Measurements from ENCODE around the gene NR6A1.

Gene NR6A1

DNA sequence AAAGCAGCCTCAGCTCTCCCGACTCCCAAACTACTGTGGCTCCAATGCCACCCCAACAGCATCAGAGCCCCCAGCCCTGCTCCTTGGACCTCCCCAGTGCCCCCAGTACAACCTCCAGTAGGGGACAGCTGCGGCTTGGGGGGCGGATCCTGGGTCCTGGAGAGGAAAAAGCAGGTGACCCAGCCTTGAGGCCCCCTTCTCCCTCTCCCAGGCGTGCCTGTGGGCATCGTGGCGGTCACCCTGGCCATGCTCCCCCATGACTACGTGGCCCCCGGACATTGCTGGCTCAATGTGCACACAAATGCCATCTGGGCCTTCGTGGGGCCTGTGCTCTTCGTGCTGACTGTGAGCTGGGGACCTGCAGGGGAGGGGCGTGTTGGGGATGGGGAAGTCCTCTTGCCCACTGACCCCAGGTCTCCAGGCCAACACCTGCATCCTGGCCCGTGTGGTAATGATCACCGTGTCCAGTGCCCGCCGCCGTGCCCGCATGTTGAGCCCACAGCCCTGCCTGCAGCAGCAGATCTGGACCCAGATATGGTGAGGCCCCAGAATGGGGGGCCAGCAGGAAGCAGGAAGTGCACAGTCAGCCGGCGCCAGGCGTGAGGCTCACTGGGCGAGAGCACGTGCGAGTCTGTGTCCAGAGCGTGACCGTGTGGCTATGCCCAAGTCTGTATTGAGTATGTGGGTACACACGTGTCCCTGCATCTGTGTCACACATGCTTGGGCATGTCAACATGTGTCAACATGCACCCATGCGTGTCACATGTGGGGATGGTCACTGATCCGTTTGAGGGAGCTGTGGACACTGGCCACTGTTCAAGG is 301.9 kb downstream of the NR6A1 start:
- Histone ChIP-seq H3K27ac (replicated peaks; ENCODE audit: low read length) (no peak overlapping the region), H2BK12ac (ENCODE audit: low read length) (peak overlapping the region; percentile 41), H4K91ac (ENCODE audit: low read depth, low read length, poor library complexity) (no peak overlapping the region), H3K4me1 (ENCODE audit: control insufficient read depth in 2 of 2, insufficient read depth in 1 of 2, low read depth in 1 of 2, low read length in 2 of 2) (peaks cover 0 to 4% of the 10 kb centered on the region in 2 donors), H2BK15ac (ENCODE audit: low read length) (peak overlapping the region; percentile 89), H2AK5ac (ENCODE audit: low read depth, low read length) (peak overlapping the region; percentile 97), H2AFZ (ENCODE audit: low read length) (no peak overlapping the region), H3K27me3 (ENCODE audit: control insufficient read depth in 3 of 3, insufficient read depth in 3 of 3, low read depth in 1 of 3, low read length in 3 of 3) (peaks cover 0 to 65% (median 3%) of the 10 kb centered on the region in 3 experiments), H3K14ac (ENCODE audit: low read length) (peak overlapping the region; percentile 97), H3K23ac (ENCODE audit: low read depth, low read length, poor library complexity) (peak overlapping the region; percentile 1), H3K18ac (ENCODE audit: low read length) (peak overlapping the region; percentile 5), H3K9me3 (replicated peaks in 1 of 2; ENCODE audit: control insufficient read depth in 2 of 2, insufficient read depth in 1 of 2, low read depth in 1 of 2, low read length in 2 of 2) (peaks cover 0 to 2% of the 10 kb centered on the region in 2 donors), H3K4me3 (ENCODE audit: low read length in 2 of 2) (no peak overlapping the region), H2BK5ac (ENCODE audit: low read length) (peak overlapping the region; percentile 68), H3K4me2 (ENCODE audit: insufficient read depth, low read length, poor library complexity, severe bottlenecking) (no peak overlapping the region), H3K36me3 (replicated peaks in 1 of 2; ENCODE audit: control insufficient read depth in 2 of 2, insufficient read depth in 2 of 2, low read length in 2 of 2) (no peaks in the 10 kb centered on the region), H3K4ac (ENCODE audit: low read length) (no peak overlapping the region), H2BK120ac (ENCODE audit: low read depth, low read length) (no peak overlapping the region), H3K9ac (ENCODE audit: low read depth, low read length, poor library complexity) (no peak overlapping the region), H4K8ac (ENCODE audit: low read depth, low read length) (peak overlapping the region; percentile 43), H3K79me1 (ENCODE audit: low read depth, low read length) (no peaks in the 10 kb centered on the region)
- no peak for DNase-seq (ENCODE audit: low spot score)
- WGBS, 2 donors (ENCODE audit: extremely low coverage in 2 of 2, insufficient read length in 2 of 2, insufficient replicate concordance in 1 of 2) = no CpG with 5 or more reads among the region's 28 CpGs

DNA sequence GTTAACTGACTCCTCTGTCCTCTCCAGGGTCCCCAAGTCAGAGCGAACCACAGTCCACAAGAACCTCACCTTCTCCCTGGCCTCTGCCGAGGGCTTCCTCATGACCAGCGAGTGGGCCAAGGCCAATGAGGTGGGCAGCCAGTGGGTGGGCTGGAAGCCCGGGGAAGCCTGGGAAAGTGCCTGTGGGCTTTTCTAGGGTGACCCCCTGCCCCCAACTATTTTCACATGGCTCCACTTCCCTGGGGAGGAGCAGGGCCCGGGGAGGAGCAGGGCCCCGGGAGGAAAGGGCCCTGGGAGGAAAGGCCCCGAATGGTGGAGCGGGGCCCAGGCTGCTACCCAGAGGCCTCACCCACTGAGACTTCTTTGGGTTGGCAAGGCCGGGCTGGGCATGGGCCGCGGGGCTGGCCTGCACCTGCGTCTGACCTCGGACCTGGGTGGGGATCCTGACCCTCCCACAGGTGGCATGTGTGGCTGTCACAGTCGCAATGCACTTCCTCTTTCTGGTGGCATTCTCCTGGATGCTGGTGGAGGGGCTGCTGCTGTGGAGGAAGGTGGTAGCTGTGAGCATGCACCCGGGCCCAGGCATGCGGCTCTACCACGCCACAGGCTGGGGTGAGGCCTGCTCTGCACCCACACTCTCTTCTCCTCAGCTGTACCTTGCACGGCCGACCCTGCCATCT is 302.9 kb downstream of the NR6A1 start:
- Histone ChIP-seq H3K4me3 (ENCODE audit: low read length in 2 of 2) (no peak overlapping the region), H3K79me1 (ENCODE audit: low read depth, low read length) (no peaks in the 10 kb centered on the region), H2BK15ac (ENCODE audit: low read length) (peak overlapping the region; percentile 93), H2AK5ac (ENCODE audit: low read depth, low read length) (peak overlapping the region; percentile 94), H4K91ac (ENCODE audit: low read depth, low read length, poor library complexity) (peak overlapping the region; percentile 95), H3K23ac (ENCODE audit: low read depth, low read length, poor library complexity) (peak overlapping the region; percentile 85), H3K4ac (ENCODE audit: low read length) (no peak overlapping the region), H2BK5ac (ENCODE audit: low read length) (no peak overlapping the region), H2AFZ (ENCODE audit: low read length) (no peak overlapping the region), H4K8ac (ENCODE audit: low read depth, low read length) (no peak overlapping the region), H3K36me3 (replicated peaks in 1 of 2; ENCODE audit: control insufficient read depth in 2 of 2, insufficient read depth in 2 of 2, low read length in 2 of 2) (no peaks in the 10 kb centered on the region), H2BK12ac (ENCODE audit: low read length) (peak overlapping the region; percentile 22), H3K27me3 (ENCODE audit: control insufficient read depth in 3 of 3, insufficient read depth in 3 of 3, low read depth in 1 of 3, low read length in 3 of 3) (peaks cover 0 to 59% (median 3%) of the 10 kb centered on the region in 3 experiments), H2BK120ac (ENCODE audit: low read depth, low read length) (no peak overlapping the region), H3K27ac (replicated peaks; ENCODE audit: low read length) (no peak overlapping the region), H3K18ac (ENCODE audit: low read length) (peak overlapping the region; percentile 91), H3K9me3 (replicated peaks in 1 of 2; ENCODE audit: control insufficient read depth in 2 of 2, insufficient read depth in 1 of 2, low read depth in 1 of 2, low read length in 2 of 2) (peaks cover under 1 to 2% of the 10 kb centered on the region in 2 donors), H3K14ac (ENCODE audit: low read length) (peak overlapping the region; percentile 82), H3K9ac (ENCODE audit: low read depth, low read length, poor library complexity) (peak overlapping the region; percentile 44), H3K4me2 (ENCODE audit: insufficient read depth, low read length, poor library complexity, severe bottlenecking) (no peak overlapping the region), H3K4me1 (ENCODE audit: control insufficient read depth in 2 of 2, insufficient read depth in 1 of 2, low read depth in 1 of 2, low read length in 2 of 2) (peaks cover 0 to 2% of the 10 kb centered on the region in 2 donors)
- no peak for DNase-seq (ENCODE audit: low spot score)
- no CpG with 5 or more reads among the region's 19 CpGs for WGBS, 2 donors (ENCODE audit: extremely low coverage in 2 of 2, insufficient read length in 2 of 2, insufficient replicate concordance in 1 of 2)

DNA sequence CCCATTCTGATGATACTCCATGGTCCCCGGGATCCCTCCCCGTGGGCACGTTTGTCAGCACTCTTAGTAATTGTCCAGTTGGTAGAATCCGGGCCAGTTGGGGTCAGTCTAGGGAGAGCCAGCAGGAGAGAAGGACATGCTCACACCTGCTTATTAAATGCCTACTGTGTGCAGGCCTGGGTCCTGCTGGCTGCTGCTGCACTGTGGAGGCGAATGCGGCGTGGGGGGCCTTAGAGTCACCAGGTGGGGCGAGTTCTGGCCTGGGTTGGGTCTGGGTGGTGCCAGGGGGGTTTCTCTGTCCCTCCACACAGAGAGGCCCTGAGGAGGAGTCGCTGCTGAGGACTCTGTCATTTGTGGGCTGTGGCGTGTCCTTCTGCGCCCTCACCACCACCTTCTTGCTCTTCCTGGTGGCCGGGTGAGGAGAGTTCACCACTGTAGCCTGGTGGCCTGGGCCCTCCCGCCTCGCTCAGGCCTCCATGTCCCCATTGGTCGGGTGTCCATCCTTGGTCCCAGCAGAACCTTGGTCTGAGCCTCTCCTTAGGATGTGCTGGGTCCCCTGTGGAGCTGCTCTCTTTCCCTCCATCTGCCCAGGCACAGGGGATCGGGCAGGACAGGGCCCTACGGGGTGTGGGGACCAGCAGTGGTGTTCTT is 303.6 kb downstream of the NR6A1 start:
- H2BK12ac ChIP-seq (ENCODE audit: low read length) = peak overlapping the region; percentile 22
- no peak overlapping the region for H3K9ac ChIP-seq (ENCODE audit: low read depth, low read length, poor library complexity)
- H3K4ac ChIP-seq (ENCODE audit: low read length) = no peak overlapping the region
- no peak overlapping the region for H3K4me2 ChIP-seq (ENCODE audit: insufficient read depth, low read length, poor library complexity, severe bottlenecking)
- peak overlapping the region; percentile 94 for H2AK5ac ChIP-seq (ENCODE audit: low read depth, low read length)
- peak overlapping the region; percentile 59 for H3K18ac ChIP-seq (ENCODE audit: low read length)
- no peak overlapping the region for H4K8ac ChIP-seq (ENCODE audit: low read depth, low read length)
- no peaks in the 10 kb centered on the region for H3K79me1 ChIP-seq (ENCODE audit: low read depth, low read length)
- no peaks in the 10 kb centered on the region for H3K36me3 ChIP-seq (replicated peaks in 1 of 2; ENCODE audit: control insufficient read depth in 2 of 2, insufficient read depth in 2 of 2, low read length in 2 of 2)
- H2BK5ac ChIP-seq (ENCODE audit: low read length) = no peak overlapping the region
- no peaks in the 10 kb centered on the region for H3K4me1 ChIP-seq (ENCODE audit: control insufficient read depth in 2 of 2, insufficient read depth in 1 of 2, low read depth in 1 of 2, low read length in 2 of 2)
- no peak overlapping the region for H3K4me3 ChIP-seq (ENCODE audit: low read length in 2 of 2)
- no peak for DNase-seq (ENCODE audit: low spot score)
- no peak overlapping the region for H4K91ac ChIP-seq (ENCODE audit: low read depth, low read length, poor library complexity)
- H2AFZ ChIP-seq (ENCODE audit: low read length) = no peak overlapping the region
- WGBS, 2 donors (ENCODE audit: extremely low coverage in 2 of 2, insufficient read length in 2 of 2, insufficient replicate concordance in 1 of 2) = no CpG with 5 or more reads among the region's 17 CpGs
- H3K27me3 ChIP-seq (ENCODE audit: control insufficient read depth in 3 of 3, insufficient read depth in 3 of 3, low read depth in 1 of 3, low read length in 3 of 3) = peaks cover 0 to 54% (median 3%) of the 10 kb centered on the region in 3 experiments
- H3K9me3 ChIP-seq (replicated peaks in 1 of 2; ENCODE audit: control insufficient read depth in 2 of 2, insufficient read depth in 1 of 2, low read depth in 1 of 2, low read length in 2 of 2) = peaks cover 2 to 6% of the 10 kb centered on the region in 2 donors
- H2BK120ac ChIP-seq (ENCODE audit: low read depth, low read length) = no peak overlapping the region
- peak overlapping the region; percentile 65 for H3K23ac ChIP-seq (ENCODE audit: low read depth, low read length, poor library complexity)
- H3K27ac ChIP-seq (replicated peaks; ENCODE audit: low read length) = no peak overlapping the region
- H2BK15ac ChIP-seq (ENCODE audit: low read length) = peak overlapping the region; percentile 93
- peak overlapping the region; percentile 94 for H3K14ac ChIP-seq (ENCODE audit: low read length)

All from neuronal stem cell (in vitro differentiated cells).